GM19397 (cell line): Measurements from ENCODE around the gene PPP1R15B.

Experiments
- ATAC-seq: cut with Tn5 transposase; IDR thresholded peaks from one replicate; pipeline ENCODE4 v1.9.1; 2021; ENCODE audit warnings: mild to moderate bottlenecking, moderate library complexity; ENCODE audit not compliant: unreplicated experiment

PPP1R15B gene

DNA sequence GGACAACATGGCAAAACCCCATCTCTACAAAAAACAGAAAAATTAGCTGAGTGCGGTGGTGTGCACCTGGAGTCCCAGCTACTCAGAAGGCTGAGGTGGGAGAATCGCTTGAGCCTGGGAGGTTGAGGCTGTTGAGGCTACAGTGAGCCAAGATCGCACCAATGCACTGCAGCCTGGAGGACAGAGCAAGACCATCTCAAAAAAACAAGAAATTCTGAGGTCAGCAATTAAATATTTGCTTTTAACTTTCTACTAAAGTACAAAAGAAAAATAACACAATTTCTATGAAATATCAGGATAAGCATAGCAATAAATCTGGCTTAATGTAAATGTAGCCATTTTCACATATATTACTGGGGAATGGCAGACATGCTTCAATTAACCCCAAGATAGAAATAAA lies 9.9 kb downstream of the PPP1R15B start:
- ATAC-seq, result no peak

- ATAC-seq, result no peak
Observed at GRCh38 chr1:204400882-204401510, 10.6 kb downstream of the PPP1R15B start.

GRCh38 chr1:204398197-204399125 lies 13.2 kb downstream of the PPP1R15B start:
- ATAC-seq, result peak; percentile 76

DNA sequence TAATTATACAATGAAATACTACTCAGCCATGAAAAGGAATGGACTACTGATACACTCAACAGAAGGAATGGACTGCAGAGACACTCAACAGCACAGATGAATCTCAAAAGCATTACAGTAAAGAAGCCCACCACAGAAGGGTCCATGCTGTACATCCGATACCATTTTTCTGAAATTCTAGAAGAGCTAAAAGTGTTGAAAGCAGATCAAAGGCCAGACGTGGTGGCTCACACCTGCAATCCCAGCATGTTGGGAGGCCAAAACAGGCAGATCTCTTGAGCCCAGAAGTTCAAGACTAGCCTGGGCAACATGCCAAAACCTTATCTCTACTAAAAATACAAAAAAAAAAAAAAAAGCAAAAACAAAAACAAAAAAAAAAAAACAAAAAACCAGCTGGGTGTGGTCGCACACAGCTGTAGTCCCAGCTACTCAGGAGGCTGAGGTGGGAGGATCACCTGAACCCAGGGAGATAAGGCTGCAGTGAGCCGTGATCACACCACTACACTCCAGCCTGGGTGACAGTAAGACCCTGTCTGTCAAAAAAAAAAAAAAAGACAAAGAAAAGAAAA lies 15.5 kb downstream of the PPP1R15B start:
- no peak for ATAC-seq

DNA sequence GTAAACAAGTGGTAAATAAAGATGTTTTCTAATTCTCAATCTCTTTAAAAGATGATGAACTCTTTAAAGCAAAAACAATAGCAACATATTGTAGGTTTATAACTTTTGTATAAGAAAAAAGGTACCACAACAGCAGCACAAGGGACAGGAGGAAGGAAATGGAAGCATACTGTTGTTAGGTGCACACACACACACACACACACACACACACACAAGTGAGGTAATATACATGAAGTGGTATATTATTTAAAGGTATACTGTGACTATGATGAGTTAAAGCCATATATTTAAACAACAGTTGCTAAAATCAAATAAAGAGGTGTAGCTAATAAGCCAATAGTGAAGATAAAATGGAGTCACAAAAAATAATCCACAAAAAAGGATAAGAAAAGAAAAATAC lies 20.0 kb downstream of the PPP1R15B start:
- no peak for ATAC-seq

- no peak for ATAC-seq
Observed at GRCh38 chr1:204390751-204391466, 20.7 kb downstream of the PPP1R15B start.

DNA sequence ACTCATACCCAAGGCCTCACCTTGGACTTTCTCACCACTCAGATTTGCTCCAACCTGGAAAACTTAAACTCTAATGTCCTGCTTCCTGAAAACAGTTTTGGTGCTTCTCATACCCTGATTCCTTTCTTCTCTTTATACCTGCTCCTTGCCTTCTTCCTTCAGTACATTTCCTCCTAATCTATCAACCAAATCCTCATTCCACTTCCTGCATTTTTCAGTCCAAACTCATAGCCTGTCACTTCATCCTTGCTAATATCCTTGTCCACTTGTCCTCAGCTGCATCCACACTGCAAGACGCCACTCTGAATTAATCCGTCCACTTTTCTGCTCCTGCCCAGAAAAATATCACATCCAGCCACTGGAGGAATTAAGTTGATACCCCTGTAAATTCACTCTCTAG lies 25.9 kb downstream of the PPP1R15B start:
- ATAC-seq, result no peak

DNA sequence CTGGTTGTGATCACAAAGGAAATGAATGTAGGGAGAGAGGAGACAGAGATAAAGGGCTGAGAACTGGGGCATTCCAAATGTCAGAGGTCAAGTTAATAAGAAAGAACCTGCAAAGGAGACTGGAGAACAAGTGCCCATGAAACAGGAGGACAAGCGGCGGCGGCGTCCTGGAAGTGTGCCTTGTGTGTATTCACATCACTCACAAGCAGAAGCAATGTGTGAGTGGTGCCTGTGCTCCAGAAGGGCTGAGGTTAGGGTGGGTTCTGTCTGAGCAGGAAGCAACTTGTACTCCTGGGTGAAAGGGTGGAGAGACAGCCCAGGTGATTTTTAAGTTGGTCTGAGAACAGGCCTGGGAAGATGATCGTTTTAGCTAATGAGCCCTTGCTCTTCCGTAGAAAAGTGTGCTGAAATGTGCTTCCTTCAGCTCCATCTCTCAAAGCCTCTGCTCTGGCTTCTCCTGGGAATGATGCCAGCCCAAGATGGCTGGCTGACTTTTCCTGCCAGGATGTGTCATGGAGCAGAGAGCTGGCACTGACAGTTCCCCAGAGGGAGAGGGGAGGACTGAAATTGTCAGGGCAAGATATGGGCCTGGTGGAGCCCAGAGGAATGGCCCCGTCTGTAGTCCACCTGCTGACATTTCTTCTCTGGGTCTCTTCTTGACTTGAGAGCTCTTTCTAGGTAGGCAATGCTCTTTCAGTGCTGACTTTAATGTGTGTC lies 26.8 kb downstream of the PPP1R15B start:
- no peak for ATAC-seq

- ATAC-seq, result no peak
Observed at GRCh38 chr1:204383163-204383904, 28.3 kb downstream of the PPP1R15B start.

DNA sequence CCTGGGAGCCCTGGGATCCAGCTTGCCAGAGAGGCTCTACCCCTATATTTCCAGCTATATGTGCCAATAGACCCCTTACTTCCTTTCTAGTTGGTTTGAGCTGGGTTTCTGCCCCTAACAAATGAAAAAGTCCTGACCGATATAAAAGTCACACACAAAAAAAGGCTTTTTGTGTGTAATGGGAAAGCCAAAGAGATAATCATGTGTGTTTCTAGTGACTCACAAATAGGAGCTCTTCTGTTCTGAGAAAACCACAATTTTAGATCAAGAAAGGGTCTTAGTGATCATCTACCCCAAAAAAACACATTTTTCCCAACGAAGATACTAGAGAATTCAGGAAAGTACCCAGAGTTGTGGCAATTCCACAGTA lies 28.9 kb downstream of the PPP1R15B start:
- ATAC-seq, result no peak

GRCh38 chr1:204380293-204380831 lies 31.3 kb downstream of the PPP1R15B start:
- ATAC-seq, result no peak

DNA sequence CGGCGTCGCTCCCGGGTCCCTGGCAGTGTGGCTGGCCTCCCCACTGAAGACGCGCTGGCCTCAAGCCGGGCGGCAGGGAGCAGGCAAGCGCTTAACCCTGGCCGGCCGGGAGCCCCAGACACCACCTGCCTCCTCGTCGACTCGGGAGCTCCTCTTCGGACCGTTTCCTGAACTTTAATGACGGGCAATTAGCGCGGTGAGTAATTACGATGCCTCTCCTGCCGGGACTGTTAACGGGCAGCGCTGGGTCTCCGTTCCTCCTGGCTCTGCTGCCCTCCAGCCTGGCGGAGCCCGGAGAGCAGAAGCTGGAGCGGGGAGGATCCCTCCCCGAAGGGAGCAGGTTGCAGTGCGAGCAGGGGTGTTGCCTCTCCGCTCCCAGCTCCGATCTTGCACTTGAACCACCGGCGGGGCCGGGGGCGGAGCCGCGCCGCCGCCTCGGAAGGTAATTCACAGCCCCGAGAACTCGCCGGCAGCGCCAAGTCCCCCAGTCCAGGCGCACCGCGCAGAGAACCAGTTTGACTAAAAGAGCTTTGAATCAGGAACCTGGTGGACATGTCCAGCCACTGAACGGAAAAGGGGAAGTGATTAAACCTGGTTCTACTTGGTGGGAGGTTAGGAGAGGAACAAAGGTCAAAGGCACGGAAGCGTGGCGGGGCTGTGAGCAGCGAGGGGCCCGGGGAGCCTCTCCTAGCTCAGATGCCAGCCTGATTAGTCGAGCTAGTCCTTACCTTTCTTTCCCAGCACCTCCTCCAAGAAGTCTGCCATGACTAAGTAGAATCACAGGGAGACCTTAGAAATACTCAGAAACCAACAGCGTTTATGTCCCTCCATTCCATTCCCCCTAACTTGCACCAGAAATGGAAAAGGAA lies 33.6 kb downstream of the PPP1R15B start:
- ATAC-seq, result no peak

- ATAC-seq, result no peak
Observed at GRCh38 chr1:204376919-204377799, 34.5 kb downstream of the PPP1R15B start.

GRCh38 chr1:204376465-204376864 lies 35.2 kb downstream of the PPP1R15B start:
- no peak for ATAC-seq

GRCh38 chr1:204373911-204374310 lies 37.7 kb downstream of the PPP1R15B start:
- no peak for ATAC-seq

- no peak for ATAC-seq
Observed at GRCh38 chr1:204370176-204370575, 41.4 kb downstream of the PPP1R15B start.

DNA sequence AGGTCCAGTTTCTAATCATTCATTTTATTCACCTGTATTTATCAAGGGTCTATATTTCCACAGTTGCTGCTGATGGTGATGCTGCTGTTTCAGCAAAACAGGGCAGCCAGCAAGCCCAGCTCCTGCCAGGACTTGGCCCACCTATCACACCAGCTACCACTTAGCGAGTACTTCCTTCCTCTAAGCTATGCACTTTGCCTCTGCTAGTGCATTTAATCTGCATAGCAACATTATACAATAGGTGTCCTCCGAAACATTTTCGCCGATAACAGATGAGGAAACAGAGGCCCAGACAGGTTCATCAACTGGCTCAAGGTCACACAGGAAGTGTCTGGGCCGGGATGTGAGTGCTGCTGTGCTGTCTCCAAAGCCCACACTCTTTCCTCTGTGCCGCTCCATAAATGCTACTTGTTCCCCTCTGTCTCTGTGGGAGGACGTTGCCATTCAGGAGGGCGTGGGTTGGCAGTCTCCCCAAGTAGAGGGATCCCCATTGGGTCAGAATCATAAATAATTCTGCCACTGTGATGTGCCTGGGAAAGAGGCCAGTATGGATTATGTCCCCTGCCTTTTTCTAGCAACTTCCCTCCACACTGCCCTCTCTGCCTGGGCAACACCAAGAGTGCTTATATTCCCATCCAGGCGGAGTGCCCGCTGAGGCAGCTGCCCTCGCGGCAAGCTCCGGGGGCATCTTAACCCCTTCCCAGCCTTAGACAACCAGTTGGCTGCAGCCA lies 42.5 kb downstream of the PPP1R15B start:
- no peak for ATAC-seq
